OCI-LY3 (cell line): Measurements from ENCODE around the gene ZNF184.

Experiments
- H2AFZ ChIP-seq: fragments of 200-600, 300-600 bp; shearing (Covaris generic); 2 replicates; pipeline ENCODE4 v1.6.0; 2014; ENCODE audit warnings: antibody characterized with exemption, low read depth, low read length
- H3K27ac ChIP-seq: fragments of 200-600, 300-600 bp; sonication (generic); 2 replicates; pipeline ENCODE4 v1.5.1; 2014; ENCODE audit warnings: mild to moderate bottlenecking, low read length, moderate library complexity, mixed read lengths
- H3K27me3 ChIP-seq: fragments of 200-600, 300-600 bp; sonication (generic); 2 replicates; pipeline ENCODE4 v1.6.1; 2014; ENCODE audit warnings: low read depth, low read length, mixed read lengths
- H3K36me3 ChIP-seq: fragments of 200-600, 300-600 bp; sonication (generic); replicated peaks from 2 replicates; pipeline ENCODE3; 2014; ENCODE audit warnings: low read depth, low read length, mixed read lengths
- H3K4me1 ChIP-seq: fragments of 300-600, 200-600 bp; sonication (generic); 2 replicates; pipeline ENCODE4 v1.6.1; 2014; ENCODE audit warnings: low read length, mixed read lengths
- H3K4me2 ChIP-seq: fragments of 200-600, 300-600 bp; sonication (generic); 2 replicates; pipeline ENCODE4 v1.6.1; 2014; ENCODE audit warnings: low read length, mixed read lengths
- H3K4me3 ChIP-seq: fragments of 300-600, 200-600 bp; sonication (generic); 2 replicates; pipeline ENCODE4 v1.5.1; 2014; ENCODE audit warnings: antibody characterized with exemption, mild to moderate bottlenecking, low read length, moderate library complexity
- H3K79me2 ChIP-seq: fragments of 300-600, 200-600 bp; shearing (Covaris generic); 2 replicates; pipeline ENCODE4 v1.6.1; 2014; ENCODE audit warnings: mild to moderate bottlenecking, low read length, mixed read lengths
- H3K9ac ChIP-seq: fragments of 300-600, 200-600 bp; shearing (Covaris generic); 2 replicates; pipeline ENCODE4 v1.6.0; 2014; ENCODE audit warnings: mild to moderate bottlenecking, low read length, moderate library complexity
- H3K9me3 ChIP-seq: fragments of 200-600, 300-600 bp; shearing (Covaris generic); 2 replicates; pipeline ENCODE4 v1.6.1; 2014; ENCODE audit warnings: low read length, mixed read lengths; ENCODE audit not compliant: insufficient read depth
- H4K20me1 ChIP-seq: fragments of 200-600, 300-600 bp; sonication (generic); 2 replicates; pipeline ENCODE4 v1.6.1; 2016; ENCODE audit warnings: low read length, mixed read lengths; ENCODE audit not compliant: insufficient read depth
- CTCF ChIP-seq: fragments of 200-600, 300-600 bp; sonication (generic); IDR thresholded peaks from 2 replicates; pipeline ENCODE4 v1.5.1; 2014; ENCODE audit warnings: antibody characterized with exemption, low read length, low read depth
- EZH2phosphoT487 ChIP-seq: fragments of 200-600 bp; shearing (Covaris generic); IDR thresholded peaks from 2 replicates; pipeline ENCODE4 v1.6.1; 2018; ENCODE audit warnings: antibody characterized with exemption, mixed run types, low read depth

The ZNF184 gene

DNA sequence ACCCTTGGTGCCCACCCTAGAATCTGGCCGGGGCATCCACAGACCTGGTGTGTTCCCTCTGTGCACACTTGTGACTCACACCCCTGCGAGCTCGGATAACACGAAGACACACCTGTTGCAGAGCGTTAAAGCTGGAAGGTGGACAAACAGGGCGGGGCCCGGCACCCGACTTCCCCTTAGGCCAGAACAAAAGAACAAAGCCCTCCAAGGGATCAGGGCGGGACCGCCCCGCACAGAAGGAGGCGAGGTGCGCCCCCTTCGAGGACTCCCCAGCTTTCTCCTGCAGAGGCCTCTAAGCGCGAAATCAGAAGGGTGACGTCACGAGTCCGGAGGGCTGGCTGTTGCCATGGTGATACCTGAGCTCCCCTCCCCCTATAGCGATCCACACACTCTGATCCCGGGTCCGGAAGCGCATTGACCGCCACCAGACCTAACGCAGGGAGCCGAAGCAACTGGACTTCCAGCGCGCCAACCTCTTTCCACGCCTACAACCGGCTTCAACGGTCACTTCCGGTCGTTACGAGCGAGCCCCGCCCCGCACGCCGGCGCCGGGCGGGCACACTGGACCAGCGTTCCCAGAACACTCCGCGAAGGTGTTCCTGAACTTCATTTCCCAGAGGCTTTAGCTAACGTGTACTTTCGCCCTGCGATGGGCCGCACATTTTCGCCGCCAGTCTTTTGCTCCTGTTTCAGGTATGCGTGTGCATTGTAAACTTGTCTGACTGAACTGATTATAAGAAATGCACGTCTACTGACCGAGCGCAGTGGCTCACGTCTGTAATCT, at the start of gene ZNF184:
Gene ZNF184, minus strand, starts transcription at position 489 of the 784 bp plus-strand sequence. CDS start 811 bp downstream, outside the sequence.
- Histone ChIP-seq H4K20me1 (no peaks in the 10 kb centered on the region), H3K4me2 (peak within 1 kb of the TSS; percentile 99), H3K9ac (peak within 1 kb of the TSS; percentile 82), H2AFZ (peak within 1 kb of the TSS; percentile 81; the same call in 1 of the 2 replicates), H3K79me2 (peaks cover 11% of the 10 kb centered on the region), H3K9me3 (no peaks in the 10 kb centered on the region), H3K36me3 (peaks cover 28% of the 10 kb centered on the region), H3K4me1 (peaks cover 31% of the 10 kb centered on the region), H3K27ac (peak within 1 kb of the TSS; percentile 77), H3K27me3 (no peaks in the 10 kb centered on the region), H3K4me3 (peak within 1 kb of the TSS; percentile 81)
- no peak for TF ChIP-seq EZH2phosphoT487
- TF ChIP-seq CTCF, result peak; percentile 20; the same call in 1 of the 2 replicates

DNA sequence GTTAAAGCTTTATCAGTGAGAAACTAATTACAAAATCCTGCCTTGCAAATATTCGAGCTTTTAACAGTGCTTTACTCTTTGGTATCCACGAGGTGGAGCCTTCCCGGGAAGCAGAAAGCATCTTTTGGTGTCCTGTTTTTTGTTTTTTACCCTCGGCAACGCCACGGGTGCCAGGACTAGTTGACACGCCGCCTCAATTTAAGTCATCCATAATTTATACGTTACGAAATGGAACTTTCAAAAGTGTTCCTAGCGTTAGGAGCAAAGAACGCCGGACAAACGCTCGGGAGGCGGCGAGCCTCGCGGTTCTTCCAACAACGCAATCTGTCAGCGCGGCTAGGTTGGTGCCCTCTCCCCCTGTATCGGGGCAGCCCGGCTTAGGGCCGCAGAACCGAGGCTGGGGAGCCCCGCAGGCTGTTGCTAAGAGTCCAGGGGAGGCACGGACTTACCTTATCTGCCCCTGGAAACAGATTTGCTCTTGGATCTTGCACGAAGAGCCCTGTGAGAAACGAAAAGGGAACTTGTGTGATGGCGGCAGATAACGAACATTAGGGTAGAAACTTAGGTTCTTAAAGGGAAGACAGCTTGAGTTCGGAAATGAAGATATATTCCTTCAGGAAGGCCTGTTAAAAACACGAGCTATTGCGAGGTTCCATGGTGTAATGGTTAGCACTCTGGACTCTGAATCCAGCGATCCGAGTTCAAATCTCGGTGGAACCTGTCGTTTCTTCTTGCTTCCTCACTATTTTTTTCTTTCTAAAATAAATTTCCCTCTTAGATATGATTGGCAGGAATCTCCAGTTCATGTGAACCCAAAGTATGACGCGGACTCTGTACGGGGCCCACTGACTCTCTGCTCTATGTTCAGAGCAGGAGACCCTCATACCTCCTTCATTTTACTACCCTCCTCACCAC, 46.2 kb upstream of the ZNF184 start:
- Histone ChIP-seq H3K9me3 (no peaks in the 10 kb centered on the region), H2AFZ (peak overlapping the region; percentile 100), H4K20me1 (no peaks in the 10 kb centered on the region), H3K4me2 (peak overlapping the region; percentile 83), H3K27me3 (no peaks in the 10 kb centered on the region), H3K36me3 (no peaks in the 10 kb centered on the region), H3K4me3 (peak overlapping the region; percentile 98), H3K4me1 (peaks cover 10% of the 10 kb centered on the region; the same call in 1 of the 2 replicates), H3K27ac (peak overlapping the region; percentile 63), H3K9ac (peak overlapping the region; percentile 91), H3K79me2 (no peaks in the 10 kb centered on the region)
- TF ChIP-seq CTCF (peak; percentile 61), EZH2phosphoT487 (no peak)

GRCh38 chr6:27517928-27518787, 45.3 kb upstream of the ZNF184 start:
- Histone ChIP-seq H3K4me3 (peak overlapping the region; percentile 98), H2AFZ (peak overlapping the region; percentile 100), H3K4me1 (peaks cover 10% of the 10 kb centered on the region; the same call in 1 of the 2 replicates), H3K9me3 (no peaks in the 10 kb centered on the region), H3K4me2 (peak overlapping the region; percentile 83), H3K9ac (peak overlapping the region; percentile 91), H3K36me3 (no peaks in the 10 kb centered on the region), H3K27ac (peak overlapping the region; percentile 63), H4K20me1 (no peaks in the 10 kb centered on the region), H3K79me2 (no peaks in the 10 kb centered on the region), H3K27me3 (no peaks in the 10 kb centered on the region)
- TF ChIP-seq EZH2phosphoT487 (no peak), CTCF (no peak)
